Fibroblast of lung (primary cell): ENCODE results near the gene B4GALT4.
"Not testable (repeated sequence)": the region's sequence is repeated elsewhere in the genome, so short reads cannot be mapped to it uniquely, and the experiment has no call there.

ENCODE experiments used
- EZH2 ChIP-seq: IDR thresholded peaks from 2 replicates; pipeline ENCODE4 v1.5.1; 2012; ENCODE audit warnings: low read length, control low read depth, mild to moderate bottlenecking; ENCODE audit errors: missing control alignments
- TF ChIP-seq, protein P1 (sequence below), 2 donors: IDR thresholded peaks in 1 of 2; conservative IDR thresholded peaks in 1 of 2; 1 replicate in 1 of 2; 2 replicates in 1 of 2; pipeline ENCODE4 v1.5.1; 2011 to 2012; ENCODE audit warnings: low read length in 2 of 2, control low read depth in 1 of 2, inconsistent platforms in 1 of 2, low read depth in 1 of 2, mild to moderate bottlenecking in 1 of 2

GRCh38 chr3:119243058-119243529, 2.4 kb upstream of the B4GALT4 start:
- TF ChIP-seq, protein P1, sequence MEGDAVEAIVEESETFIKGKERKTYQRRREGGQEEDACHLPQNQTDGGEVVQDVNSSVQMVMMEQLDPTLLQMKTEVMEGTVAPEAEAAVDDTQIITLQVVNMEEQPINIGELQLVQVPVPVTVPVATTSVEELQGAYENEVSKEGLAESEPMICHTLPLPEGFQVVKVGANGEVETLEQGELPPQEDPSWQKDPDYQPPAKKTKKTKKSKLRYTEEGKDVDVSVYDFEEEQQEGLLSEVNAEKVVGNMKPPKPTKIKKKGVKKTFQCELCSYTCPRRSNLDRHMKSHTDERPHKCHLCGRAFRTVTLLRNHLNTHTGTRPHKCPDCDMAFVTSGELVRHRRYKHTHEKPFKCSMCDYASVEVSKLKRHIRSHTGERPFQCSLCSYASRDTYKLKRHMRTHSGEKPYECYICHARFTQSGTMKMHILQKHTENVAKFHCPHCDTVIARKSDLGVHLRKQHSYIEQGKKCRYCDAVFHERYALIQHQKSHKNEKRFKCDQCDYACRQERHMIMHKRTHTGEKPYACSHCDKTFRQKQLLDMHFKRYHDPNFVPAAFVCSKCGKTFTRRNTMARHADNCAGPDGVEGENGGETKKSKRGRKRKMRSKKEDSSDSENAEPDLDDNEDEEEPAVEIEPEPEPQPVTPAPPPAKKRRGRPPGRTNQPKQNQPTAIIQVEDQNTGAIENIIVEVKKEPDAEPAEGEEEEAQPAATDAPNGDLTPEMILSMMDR (conservative IDR thresholded peaks at IDR 0.05 in 1 of 2, IDR thresholded peaks at IDR 0.05 in 1 of 2; ENCODE audit: low read depth in 1 of 2, low read length in 2 of 2): not testable (repeated sequence)
- TF ChIP-seq EZH2: not testable (repeated sequence)
